GM12878 (cell line): ENCODE data around the gene DLL1. TPM values are rescaled to one million over a fixed set of nuclear protein-coding genes. Genes with fewer than 3 reads are reported as not detected.

Experiments
- ATAC-seq: fragments of 200-7000 bp; cut with Tn5 transposase; 3 replicates; pipeline ENCODE4 v1.9.1; 2020; ENCODE audit warnings: mild to moderate bottlenecking, moderate library complexity
- BruUV-seq: library from RNA; stranded (reverse); fragments of 400-500 nt; replicated peaks from 2 replicates; lab custom pipeline; 2021; lab: Mats Ljungman, UMichigan
- CTCF ChIA-PET: fragments of 300-600 bp; sonication (Branson Sonifier 250); formaldehyde crosslinking; extraction: SDS; loops from one replicate; lab custom pipeline; 2021; ENCODE audit warnings: inconsistent platforms; lab: Yijun Ruan, JAX
- POLR2A ChIA-PET: fragments of 350-600 bp; formaldehyde crosslinking; extraction: SDS; loops from one replicate; lab custom pipeline; 2021; ENCODE audit warnings: inconsistent platforms; lab: Charles Lee
- RAD21 ChIA-PET: fragments of 300-600 bp; sonication (Branson Sonifier 250); formaldehyde crosslinking; loops from one replicate; lab custom pipeline; 2023; ENCODE audit warnings: antibody characterized with exemption; ENCODE audit not compliant: unreplicated experiment; lab: Charles Lee
- SMC1A ChIA-PET: fragments of 300-600 bp; sonication (Branson Sonifier 250); formaldehyde crosslinking; loops from one replicate; lab custom pipeline; 2023; ENCODE audit not compliant: unreplicated experiment, uncharacterized antibody; lab: Charles Lee
- DNase-seq: peaks from one replicate; pipeline ENCODE4 v3.0.0-alpha.2; 2011; ENCODE audit warnings: low read depth, low spot score
- FAIRE-seq: peaks from 3 replicates; lab custom pipeline; 2011; peaks lifted over from hg19 to GRCh38; lab: Jason Lieb, UNC
- H2AFZ ChIP-seq: 2 replicates; pipeline ENCODE4 v1.6.0; 2011; ENCODE audit warnings: low read depth, low read length, control low read depth; ENCODE audit not compliant: control insufficient read depth
- H3K27ac ChIP-seq: 2 replicates; pipeline ENCODE4 v1.5.1; 2011; ENCODE audit warnings: control low read depth; ENCODE audit not compliant: control insufficient read depth, insufficient read depth
- H3K27me3 ChIP-seq, 2 experiments: replicated peaks in 1 of 2; 2 replicates each; pipeline versions ENCODE4 v1.6.0 to v1.6.1; 2011; ENCODE audit warnings: low read length in 1 of 2; ENCODE audit not compliant: control insufficient read depth in 2 of 2, insufficient read depth in 2 of 2
- H3K36me3 ChIP-seq, 2 experiments: 2 replicates each; pipeline ENCODE4 v1.5.1; 2011; ENCODE audit warnings: low read length in 1 of 2; ENCODE audit not compliant: control insufficient read depth in 2 of 2, insufficient read depth in 2 of 2
- H3K4me1 ChIP-seq: 2 replicates; pipeline ENCODE4 v1.6.1; 2011; ENCODE audit warnings: mild to moderate bottlenecking, low read length, moderate library complexity, mixed read lengths; ENCODE audit not compliant: control insufficient read depth, insufficient read depth
- H3K4me2 ChIP-seq: 2 replicates; pipeline ENCODE4 v1.6.0; 2011; ENCODE audit warnings: control low read depth; ENCODE audit not compliant: control insufficient read depth, insufficient read depth
- H3K4me3 ChIP-seq: fragments of 200-600 bp; sonication (generic); 2 replicates; pipeline ENCODE4 v1.5.1; 2016
- H3K79me2 ChIP-seq: 2 replicates; pipeline ENCODE4 v1.6.0; 2011; ENCODE audit warnings: low read length; ENCODE audit not compliant: control insufficient read depth, insufficient read depth
- H3K9ac ChIP-seq: 2 replicates; pipeline ENCODE4 v1.8.0; 2011; ENCODE audit warnings: low read length, control low read depth, mixed read lengths; ENCODE audit not compliant: control insufficient read depth, insufficient read depth
- H3K9me3 ChIP-seq: replicated peaks from 3 replicates; pipeline ENCODE4 v1.5.1; 2011; ENCODE audit warnings: mild to moderate bottlenecking, low read length; ENCODE audit not compliant: control insufficient read depth, insufficient read depth
- H4K20me1 ChIP-seq: 2 replicates; pipeline ENCODE4 v1.6.0; 2011; ENCODE audit not compliant: control insufficient read depth, insufficient read depth
- ATF3 ChIP-seq: IDR thresholded peaks from 2 replicates; pipeline ENCODE4 v1.6.1; 2011; ENCODE audit warnings: low read depth, mild to moderate bottlenecking, low read length, moderate library complexity, borderline replicate concordance; ENCODE audit errors: extremely low read depth
- BCLAF1 ChIP-seq: fragments of 450-650 bp; IDR thresholded peaks from 2 replicates; pipeline ENCODE4 v1.6.1; 2017; ENCODE audit warnings: antibody characterized with exemption, mild to moderate bottlenecking, moderate library complexity
- CBFB ChIP-seq: IDR thresholded peaks from 2 replicates; pipeline ENCODE4 v1.6.1; 2016; ENCODE audit warnings: antibody characterized with exemption, low read depth
- DPF2 ChIP-seq: fragments of 450-650 bp; IDR thresholded peaks from 2 replicates; pipeline ENCODE4 v1.6.1; 2017; ENCODE audit warnings: mild to moderate bottlenecking
- ESRRA ChIP-seq: IDR thresholded peaks from 2 replicates; pipeline ENCODE4 v1.6.1; 2012; ENCODE audit warnings: mild to moderate bottlenecking, low read length, improper control_type of control experiment
- FOS ChIP-seq: IDR thresholded peaks from 3 replicates; pipeline ENCODE4 v1.6.1; 2011; ENCODE audit warnings: borderline replicate concordance; ENCODE audit not compliant: insufficient read length; ENCODE audit errors: extremely low read depth
- FOXK2 ChIP-seq: fragments of 450-650 bp; IDR thresholded peaks from 2 replicates; pipeline ENCODE4 v1.6.1; 2017; ENCODE audit warnings: mild to moderate bottlenecking, moderate library complexity
- GATAD2B ChIP-seq: fragments of 450-650 bp; conservative IDR thresholded peaks from 2 replicates; pipeline ENCODE4 v1.6.1; 2017; ENCODE audit warnings: low read depth, mild to moderate bottlenecking, moderate library complexity
- MXI1 ChIP-seq: fragments of 150-350 bp; IDR thresholded peaks from 2 replicates; pipeline ENCODE4 v1.6.1; 2011; ENCODE audit warnings: low read depth, mild to moderate bottlenecking, inconsistent platforms, low read length, improper control_type of control experiment
- NBN ChIP-seq: fragments of 450-650 bp; IDR thresholded peaks from 2 replicates; pipeline ENCODE4 v1.6.1; 2016
- SMAD5 ChIP-seq: IDR thresholded peaks from 2 replicates; pipeline ENCODE4 v1.6.1; 2016; ENCODE audit warnings: antibody characterized with exemption, low read depth
- SRF ChIP-seq, 2 experiments: IDR thresholded peaks; 2 replicates each; pipeline ENCODE4 v1.6.1; 2011; ENCODE audit warnings: low read depth in 2 of 2, low read length in 2 of 2, mild to moderate bottlenecking in 1 of 2, moderate library complexity in 1 of 2
- STAT3 ChIP-seq: IDR thresholded peaks from 2 replicates; pipeline ENCODE4 v1.6.1; 2011; ENCODE audit warnings: low read depth, low read length, improper control_type of control experiment
- WRNIP1 ChIP-seq: IDR thresholded peaks from 2 replicates; pipeline ENCODE4 v1.6.1; 2011; ENCODE audit warnings: low read depth, low read length, improper control_type of control experiment, borderline replicate concordance
- WGBS: methylation state at CpG from one replicate; pipeline ENCODE4 v1.1.6; 2016; ENCODE audit warnings: low lambda C conversion rate; ENCODE audit not compliant: insufficient replicate concordance, insufficient coverage; ENCODE audit errors: missing lambda C conversion rate; 5-methylcytosine and 5-hydroxymethylcytosine counted together
- in situ Hi-C: fragments of 300-500 bp; cut with MboI; formaldehyde crosslinking; loops from 9 replicates; pipeline ENCODE4 v1.14.3; 2018; ENCODE audit warnings: mixed read lengths
- intact Hi-C: fragments of 100-400 bp; cut with micrococcal nuclease; formaldehyde crosslinking; loops from one replicate; pipeline ENCODE4 v1.14.2; 2022; ENCODE audit not compliant: unreplicated experiment
- polyA plus RNA-seq, 11 experiments: library from polyadenylated mRNA; depleted of rRNA in 4 of 11; unstranded in 6 of 11; stranded (reverse) in 5 of 11; fragments of >200 nt; fragmentation: Nextera tagmentation in 4 of 11; fragmentation: Illumina TruSeq in 1 of 11; extraction: Ambion mirVana in 4 of 11; extraction: Trizol in 1 of 11; gene quantifications; 1 replicate in 1 of 11; 2 replicates in 10 of 11; pipeline versions ENCODE4 v1.2.1 to v1.2.3, GENCODE V29; 2011 to 2016; ENCODE audit warnings: inconsistent platforms in 2 of 11, missing spikeins in 2 of 11, low read depth in 1 of 11
- total RNA-seq, 4 experiments: library from RNA; depleted of rRNA in 3 of 4; stranded (reverse); fragments of >200 nt in 3 of 4; fragmentation: Illumina TruSeq in 1 of 4; extraction: Trizol in 1 of 4; gene quantifications; 2 replicates each; pipeline versions ENCODE4 v1.2.1 to v1.2.3, GENCODE V29; 2013 to 2021
- TF ChIP-seq, protein P1 (sequence below): IDR thresholded peaks from 2 replicates; pipeline ENCODE4 v1.6.1; 2012; ENCODE audit warnings: low read length, inconsistent platforms
- TF ChIP-seq, protein P2 (sequence below): fragments of 450-650 bp; IDR thresholded peaks from 2 replicates; pipeline ENCODE4 v1.6.1; 2017; ENCODE audit warnings: low read depth, mild to moderate bottlenecking, moderate library complexity

DLL1 gene
- total and polyA plus RNA-seq, 10 of the 15 experiments (the other 5 are each of a cell fraction or from before 2014, with no cell fraction given) = 0.02 to 0.80 (median 0.19) TPM

DNA sequence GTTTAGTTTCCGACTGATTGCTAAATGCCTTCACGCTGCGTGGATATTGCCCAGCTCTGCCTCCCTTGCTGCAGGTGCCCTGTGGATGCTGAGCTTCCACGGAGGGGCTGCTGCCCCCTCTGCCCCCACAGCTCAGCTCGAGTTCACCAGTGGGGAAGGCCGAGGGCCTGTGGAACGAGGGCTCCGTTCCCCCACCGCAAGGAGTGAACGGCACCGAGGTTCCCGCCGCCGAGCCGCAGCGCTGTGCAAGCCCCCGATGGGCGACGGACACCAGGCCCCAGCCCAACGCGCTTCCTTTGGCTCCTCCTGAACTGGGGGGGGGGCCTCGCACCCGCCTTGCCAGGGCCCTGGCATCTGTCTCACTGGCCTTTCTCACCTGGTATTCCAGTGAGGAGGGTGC is 17.7 kb downstream of the DLL1 start:
- DNase-seq = no peak
- no TSS peak for BruUV-seq
- intact Hi-C loops (loop anchor here (2.0 kb wide), 1 partner anchor 18 kb away; the partner anchor contains the start of gene DLL1), in situ Hi-C loops (no loop called here)
- Histone ChIP-seq H3K36me3 (no peaks in the 10 kb centered on the region), H2AFZ (no peak overlapping the region), H3K4me2 (no peak overlapping the region), H3K27me3 (no peaks in the 10 kb centered on the region; a peak in 1 of 4 replicates), H3K9me3 (no peaks in the 10 kb centered on the region; the same call in 2 of the 3 replicates), H3K4me1 (peaks cover 13% of the 10 kb centered on the region), H3K4me3 (no peak overlapping the region), H3K27ac (no peak overlapping the region), H4K20me1 (no peaks in the 10 kb centered on the region), H3K9ac (no peak overlapping the region), H3K79me2 (no peaks in the 10 kb centered on the region)
- ChIA-PET POLR2A (no interaction called here), RAD21 (no interaction called here), CTCF (no interaction called here), SMC1A (interaction anchor here (1.4 kb wide), 1 partner anchor 19 kb away, joined by 5 read pairs; no protein-coding TSS in a partner anchor)
- no peak for FAIRE-seq
- ATAC-seq = no peak
- TF ChIP-seq STAT3 = no peak
- TF ChIP-seq DPF2 = no peak
- no peak for TF ChIP-seq ATF3
- no peak for TF ChIP-seq SMAD5
- TF ChIP-seq MXI1 = no peak
- no peak for TF ChIP-seq FOS
- TF ChIP-seq, protein P1, sequence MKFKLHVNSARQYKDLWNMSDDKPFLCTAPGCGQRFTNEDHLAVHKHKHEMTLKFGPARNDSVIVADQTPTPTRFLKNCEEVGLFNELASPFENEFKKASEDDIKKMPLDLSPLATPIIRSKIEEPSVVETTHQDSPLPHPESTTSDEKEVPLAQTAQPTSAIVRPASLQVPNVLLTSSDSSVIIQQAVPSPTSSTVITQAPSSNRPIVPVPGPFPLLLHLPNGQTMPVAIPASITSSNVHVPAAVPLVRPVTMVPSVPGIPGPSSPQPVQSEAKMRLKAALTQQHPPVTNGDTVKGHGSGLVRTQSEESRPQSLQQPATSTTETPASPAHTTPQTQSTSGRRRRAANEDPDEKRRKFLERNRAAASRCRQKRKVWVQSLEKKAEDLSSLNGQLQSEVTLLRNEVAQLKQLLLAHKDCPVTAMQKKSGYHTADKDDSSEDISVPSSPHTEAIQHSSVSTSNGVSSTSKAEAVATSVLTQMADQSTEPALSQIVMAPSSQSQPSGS = no peak
- no peak for TF ChIP-seq FOXK2
- no peak for TF ChIP-seq SRF (IDR thresholded peaks at IDR 0.05; ENCODE audit: low read depth in 2 of 2, low read length in 2 of 2)
- no peak for TF ChIP-seq CBFB
- TF ChIP-seq NBN = no peak
- TF ChIP-seq, protein P2, sequence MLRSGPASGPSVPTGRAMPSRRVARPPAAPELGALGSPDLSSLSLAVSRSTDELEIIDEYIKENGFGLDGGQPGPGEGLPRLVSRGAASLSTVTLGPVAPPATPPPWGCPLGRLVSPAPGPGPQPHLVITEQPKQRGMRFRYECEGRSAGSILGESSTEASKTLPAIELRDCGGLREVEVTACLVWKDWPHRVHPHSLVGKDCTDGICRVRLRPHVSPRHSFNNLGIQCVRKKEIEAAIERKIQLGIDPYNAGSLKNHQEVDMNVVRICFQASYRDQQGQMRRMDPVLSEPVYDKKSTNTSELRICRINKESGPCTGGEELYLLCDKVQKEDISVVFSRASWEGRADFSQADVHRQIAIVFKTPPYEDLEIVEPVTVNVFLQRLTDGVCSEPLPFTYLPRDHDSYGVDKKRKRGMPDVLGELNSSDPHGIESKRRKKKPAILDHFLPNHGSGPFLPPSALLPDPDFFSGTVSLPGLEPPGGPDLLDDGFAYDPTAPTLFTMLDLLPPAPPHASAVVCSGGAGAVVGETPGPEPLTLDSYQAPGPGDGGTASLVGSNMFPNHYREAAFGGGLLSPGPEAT = no peak
- TF ChIP-seq GATAD2B = no peak
- TF ChIP-seq WRNIP1 = no peak
- TF ChIP-seq ESRRA = no peak
- no peak for TF ChIP-seq BCLAF1
- WGBS = 89% methylated on average over 16 of the region's 23 CpGs
